Stomach smooth muscle (tissue), 2 donors: Measurements from ENCODE around the gene KCTD21.
"Not testable (repeated sequence)": the region's sequence is repeated elsewhere in the genome, so short reads cannot be mapped to it uniquely, and the experiment has no call there.

Experiments used
- H3K27ac ChIP-seq: one replicate; pipeline ENCODE4 v1.7.0; 2013; ENCODE audit warnings: mild to moderate bottlenecking, low read length, inconsistent platforms
- H3K27me3 ChIP-seq, 2 donors: one replicate each; pipeline ENCODE4 v1.7.0; 2013; ENCODE audit warnings: low read length in 2 of 2; ENCODE audit not compliant: insufficient read depth in 2 of 2, control insufficient read depth in 1 of 2
- H3K36me3 ChIP-seq, 2 donors: one replicate each; pipeline ENCODE4 v1.7.0; 2013; ENCODE audit warnings: low read length in 2 of 2; ENCODE audit not compliant: control insufficient read depth in 2 of 2, insufficient read depth in 2 of 2
- H3K4me1 ChIP-seq: one replicate; pipeline ENCODE4 v1.7.0; 2013; ENCODE audit warnings: low read length; ENCODE audit not compliant: control insufficient read depth, insufficient read depth
- H3K4me3 ChIP-seq, 2 donors: one replicate each; pipeline ENCODE4 v1.7.0; 2013; ENCODE audit warnings: low read length in 2 of 2
- H3K9ac ChIP-seq, 2 donors: one replicate each; pipeline ENCODE4 v1.7.0; 2013; ENCODE audit warnings: low read length in 2 of 2, mild to moderate bottlenecking in 1 of 2
- H3K9me3 ChIP-seq, 2 donors: one replicate each; pipeline ENCODE4 v1.7.0; 2013; ENCODE audit warnings: low read length in 2 of 2; ENCODE audit not compliant: control insufficient read depth in 2 of 2
- donor health status: healthy.
- donor health status: Pancreatic carcinoma.

KCTD21 gene

GRCh38 chr11:78190374-78190773, 1.9 kb upstream of the KCTD21 start:
- Histone ChIP-seq H3K27ac (no peak overlapping the region), H3K36me3 (no peaks in the 10 kb centered on the region), H3K9me3 (no peaks in the 10 kb centered on the region), H3K4me3 (peak overlapping the region in 1 of 2 donors; percentile 95), H3K27me3 (no peaks in the 10 kb centered on the region), H3K9ac (no peak overlapping the region), H3K4me1 (peaks cover 35% of the 10 kb centered on the region)

GRCh38 chr11:78189851-78190250, 1.4 kb upstream of the KCTD21 start:
- no peaks in the 10 kb centered on the region for H3K36me3 ChIP-seq
- no peak overlapping the region for H3K27ac ChIP-seq
- peaks cover 35% of the 10 kb centered on the region for H3K4me1 ChIP-seq
- H3K9me3 ChIP-seq, result no peaks in the 10 kb centered on the region
- H3K9ac ChIP-seq, result peak overlapping the region; percentile 36 to 68
- no peaks in the 10 kb centered on the region for H3K27me3 ChIP-seq
- peak overlapping the region in 1 of 2 donors; percentile 95 for H3K4me3 ChIP-seq

- Histone ChIP-seq H3K27ac (no peak overlapping the region), H3K9me3 (no peaks in the 10 kb centered on the region), H3K9ac (peak overlapping the region; percentile 68 to 80), H3K4me3 (peak overlapping the region; percentile 95), H3K4me1 (peaks cover 35% of the 10 kb centered on the region), H3K27me3 (no peaks in the 10 kb centered on the region), H3K36me3 (no peaks in the 10 kb centered on the region)
These were observed 823 bp upstream of the KCTD21 start for GRCh38 chr11:78189174-78189724.

GRCh38 chr11:78187366-78188285, 800 bp downstream of the KCTD21 start:
- H3K4me1 ChIP-seq, result peaks cover 35% of the 10 kb centered on the region

GRCh38 chr11:78181185-78181584, 7.2 kb downstream of the KCTD21 start:
- Histone ChIP-seq H3K27me3 (no peaks in the 10 kb centered on the region), H3K4me1 (peaks cover 2% of the 10 kb centered on the region), H3K36me3 (peaks cover 2 to 11% of the 10 kb centered on the region in 2 donors), H3K27ac (no peak overlapping the region), H3K9ac (no peak overlapping the region), H3K4me3 (no peak overlapping the region), H3K9me3 (no peaks in the 10 kb centered on the region)

More at GRCh38 chr11:78187366-78188285, 800 bp downstream of the KCTD21 start:
- peak overlapping the region; percentile 66 for H3K27ac ChIP-seq
- H3K4me3 ChIP-seq, result peak overlapping the region; percentile 95
- H3K36me3 ChIP-seq, result no peaks in the 10 kb centered on the region
- no peaks in the 10 kb centered on the region for H3K9me3 ChIP-seq
- no peaks in the 10 kb centered on the region for H3K27me3 ChIP-seq
- peak overlapping the region; percentile 76 to 83 for H3K9ac ChIP-seq

- Histone ChIP-seq H3K36me3 (peaks cover 2 to 11% of the 10 kb centered on the region in 2 donors), H3K4me1 (peaks cover 2% of the 10 kb centered on the region), H3K4me3 (no peak overlapping the region), H3K9ac (no peak overlapping the region), H3K27me3 (no peaks in the 10 kb centered on the region), H3K27ac (no peak overlapping the region), H3K9me3 (no peaks in the 10 kb centered on the region)
These were observed 7.7 kb downstream of the KCTD21 start for GRCh38 chr11:78180751-78181150.

GRCh38 chr11:78179459-78180071, 8.9 kb downstream of the KCTD21 start:
- H3K4me3 ChIP-seq, result no peak overlapping the region
- H3K9ac ChIP-seq, result no peak overlapping the region
- H3K27ac ChIP-seq, result no peak overlapping the region
- peaks cover 2% of the 10 kb centered on the region for H3K4me1 ChIP-seq
- H3K9me3 ChIP-seq, result no peaks in the 10 kb centered on the region
- no peaks in the 10 kb centered on the region for H3K27me3 ChIP-seq
- peaks cover 2 to 11% of the 10 kb centered on the region in 2 donors for H3K36me3 ChIP-seq

- Histone ChIP-seq H3K27me3 (no peaks in the 10 kb centered on the region), H3K36me3 (peaks cover 16 to 29% of the 10 kb centered on the region in 2 donors), H3K9me3 (no peaks in the 10 kb centered on the region), H3K4me3 (no peak overlapping the region), H3K4me1 (peaks cover 2% of the 10 kb centered on the region), H3K27ac (no peak overlapping the region), H3K9ac (no peak overlapping the region)
These were observed 11.2 kb downstream of the KCTD21 start for GRCh38 chr11:78177216-78177615.

GRCh38 chr11:78176605-78177141, 11.8 kb downstream of the KCTD21 start:
- H3K27ac ChIP-seq, result no peak overlapping the region
- H3K36me3 ChIP-seq, result peaks cover 16 to 34% of the 10 kb centered on the region in 2 donors
- no peak overlapping the region for H3K4me3 ChIP-seq
- H3K9me3 ChIP-seq, result no peaks in the 10 kb centered on the region
- no peaks in the 10 kb centered on the region for H3K27me3 ChIP-seq
- peaks cover 2% of the 10 kb centered on the region for H3K4me1 ChIP-seq
- H3K9ac ChIP-seq, result no peak overlapping the region

GRCh38 chr11:78175862-78176261, 12.6 kb downstream of the KCTD21 start:
- H3K27me3 ChIP-seq, H3K4me1 ChIP-seq, H3K9me3 ChIP-seq, H3K4me3 ChIP-seq, H3K27ac ChIP-seq, H3K9ac ChIP-seq: not testable (repeated sequence)
- H3K36me3 ChIP-seq, result peaks cover 13 to 34% of the 10 kb centered on the region in 2 donors
